ENCODE measurements around the gene BRPF1. TPM values are rescaled to one million over a fixed set of nuclear protein-coding genes. Genes with fewer than 3 reads are reported as not detected.

Gene BRPF1
- total RNA-seq, 3 donors from 2014 or later, result 14.7 to 19.7 (median 19.3) TPM

DNA sequence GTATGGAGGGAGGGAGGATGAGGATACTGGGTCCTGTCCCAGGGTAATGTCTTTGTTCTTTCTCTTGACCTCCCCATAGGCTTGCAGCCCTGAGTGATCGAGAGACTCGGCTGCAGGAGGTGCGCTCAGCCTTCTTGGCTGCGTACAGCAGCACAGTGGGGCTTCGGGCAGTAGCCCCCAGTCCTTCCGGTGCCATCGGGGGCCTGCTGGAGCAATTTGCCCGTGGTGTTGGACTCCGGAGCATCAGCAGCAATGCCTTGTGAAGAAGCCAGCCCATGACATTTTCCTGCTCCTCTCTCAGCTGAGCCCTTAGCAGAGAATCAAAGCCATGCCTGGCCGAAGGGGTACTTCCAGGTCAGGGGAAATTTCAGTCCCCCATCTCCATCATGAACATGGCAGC, 29.8 kb upstream of the BRPF1 start:
- H3K27ac ChIP-seq, result no peak overlapping the region
- no peaks in the 10 kb centered on the region for H3K27me3 ChIP-seq
- TF ChIP-seq POLR2A (IDR thresholded peaks at IDR 0.05) (no peak), POLR2AphosphoS5 (IDR thresholded peaks at IDR 0.05) (no peak)
- TF ChIP-seq, protein P1, sequence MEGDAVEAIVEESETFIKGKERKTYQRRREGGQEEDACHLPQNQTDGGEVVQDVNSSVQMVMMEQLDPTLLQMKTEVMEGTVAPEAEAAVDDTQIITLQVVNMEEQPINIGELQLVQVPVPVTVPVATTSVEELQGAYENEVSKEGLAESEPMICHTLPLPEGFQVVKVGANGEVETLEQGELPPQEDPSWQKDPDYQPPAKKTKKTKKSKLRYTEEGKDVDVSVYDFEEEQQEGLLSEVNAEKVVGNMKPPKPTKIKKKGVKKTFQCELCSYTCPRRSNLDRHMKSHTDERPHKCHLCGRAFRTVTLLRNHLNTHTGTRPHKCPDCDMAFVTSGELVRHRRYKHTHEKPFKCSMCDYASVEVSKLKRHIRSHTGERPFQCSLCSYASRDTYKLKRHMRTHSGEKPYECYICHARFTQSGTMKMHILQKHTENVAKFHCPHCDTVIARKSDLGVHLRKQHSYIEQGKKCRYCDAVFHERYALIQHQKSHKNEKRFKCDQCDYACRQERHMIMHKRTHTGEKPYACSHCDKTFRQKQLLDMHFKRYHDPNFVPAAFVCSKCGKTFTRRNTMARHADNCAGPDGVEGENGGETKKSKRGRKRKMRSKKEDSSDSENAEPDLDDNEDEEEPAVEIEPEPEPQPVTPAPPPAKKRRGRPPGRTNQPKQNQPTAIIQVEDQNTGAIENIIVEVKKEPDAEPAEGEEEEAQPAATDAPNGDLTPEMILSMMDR (IDR thresholded peaks at IDR 0.05), result no peak
- H3K36me3 ChIP-seq, result peaks cover 12% of the 10 kb centered on the region
- DNase-seq (ENCODE audit: low spot score in 2 of 2), result no peak
- no peaks in the 10 kb centered on the region for H3K9me3 ChIP-seq
- intact Hi-C loops (cut with DNase I; ENCODE audit: low total_unique reads), result no loop called here
- H3K4me3 ChIP-seq, result no peak overlapping the region
- peaks cover 0 to 9% of the 10 kb centered on the region in 2 donors for H3K4me1 ChIP-seq

DNA sequence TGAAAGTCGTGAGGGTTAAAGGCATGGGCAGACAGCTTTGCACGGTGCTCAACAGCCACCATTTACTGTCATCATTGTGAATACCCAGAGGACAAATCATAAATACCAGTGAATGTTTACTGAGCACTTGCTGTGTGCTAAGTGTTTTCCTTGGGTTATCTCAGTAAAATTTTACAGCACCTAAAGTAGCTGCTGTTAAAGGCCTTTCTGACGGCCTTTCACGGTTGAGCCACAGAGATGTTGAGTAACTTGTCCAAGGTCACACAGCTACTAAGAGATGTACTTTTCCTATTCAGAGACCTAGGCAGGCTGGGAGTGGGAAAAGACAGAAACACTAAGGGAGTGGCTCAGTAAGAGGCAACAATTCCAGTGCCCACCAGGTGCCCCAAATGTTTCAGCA, 28.3 kb upstream of the BRPF1 start:
- no peak overlapping the region for H3K27ac ChIP-seq
- no peaks in the 10 kb centered on the region for H3K9me3 ChIP-seq
- TF ChIP-seq POLR2AphosphoS5 (IDR thresholded peaks at IDR 0.05), result no peak
- TF ChIP-seq, protein P1 (IDR thresholded peaks at IDR 0.05), result no peak
- no peak for TF ChIP-seq POLR2A (IDR thresholded peaks at IDR 0.05)
- H3K27me3 ChIP-seq, result no peaks in the 10 kb centered on the region
- H3K4me3 ChIP-seq, result peak overlapping the region in 1 of 3 donors; percentile 60
- peaks cover 0 to 9% of the 10 kb centered on the region in 2 donors for H3K4me1 ChIP-seq
- DNase-seq (ENCODE audit: low spot score in 2 of 2), result no peak
- H3K36me3 ChIP-seq, result peaks cover 5% of the 10 kb centered on the region
- intact Hi-C loops (cut with DNase I; ENCODE audit: low total_unique reads), result no loop called here

DNA sequence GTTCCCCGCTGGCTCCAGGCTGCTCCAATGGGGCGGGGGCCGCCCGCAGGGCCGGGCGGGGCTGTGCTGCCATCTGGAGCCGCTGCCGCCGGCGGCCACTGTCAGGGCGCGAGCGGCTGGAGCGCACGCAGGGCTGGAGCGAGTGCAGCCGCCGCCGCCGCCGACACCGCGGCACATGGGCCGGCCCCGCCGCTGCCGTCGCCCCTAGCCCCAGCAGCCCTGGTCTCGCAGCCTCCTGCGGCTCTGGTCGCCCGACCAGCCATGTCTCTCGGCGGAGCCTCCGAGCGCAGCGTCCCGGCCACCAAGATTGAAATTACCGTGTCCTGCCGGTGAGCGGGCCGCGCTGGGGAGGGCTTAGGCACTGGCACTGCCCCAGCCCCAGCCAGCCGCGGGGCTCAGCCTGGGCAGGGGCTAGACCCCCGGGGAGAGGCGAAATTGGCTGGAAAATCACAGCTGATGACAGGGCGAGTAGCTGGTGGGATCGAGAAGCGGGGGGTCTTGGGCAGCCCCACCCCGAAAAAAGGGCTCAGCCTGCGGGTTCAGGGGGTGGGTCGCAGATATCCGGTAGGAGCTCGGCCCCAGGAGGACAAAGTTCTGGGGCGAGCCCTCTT, 27.7 kb upstream of the BRPF1 start, which contains the start of gene CPNE9:
TSS of gene CPNE9 (plus strand) at position 98 of the 611 bp plus-strand sequence. CDS start at position 262, 164 bp downstream.
- no peak for TF ChIP-seq POLR2A (IDR thresholded peaks at IDR 0.05)
- TF ChIP-seq, protein P1 (IDR thresholded peaks at IDR 0.05), result no peak
- TF ChIP-seq POLR2AphosphoS5 (IDR thresholded peaks at IDR 0.05), result no peak
- Histone ChIP-seq H3K9me3 (no peaks in the 10 kb centered on the region), H3K27me3 (no peaks in the 10 kb centered on the region), H3K36me3 (peaks cover 5% of the 10 kb centered on the region), H3K27ac (no peak within 1 kb of the TSS), H3K4me1 (peaks cover 0 to 9% of the 10 kb centered on the region in 2 donors), H3K4me3 (peak within 1 kb of the TSS; percentile 8 to 60 (median 47))
- DNase-seq (ENCODE audit: low spot score in 2 of 2), result no peak
- intact Hi-C loops (cut with DNase I; ENCODE audit: low total_unique reads), result no loop called here

DNA sequence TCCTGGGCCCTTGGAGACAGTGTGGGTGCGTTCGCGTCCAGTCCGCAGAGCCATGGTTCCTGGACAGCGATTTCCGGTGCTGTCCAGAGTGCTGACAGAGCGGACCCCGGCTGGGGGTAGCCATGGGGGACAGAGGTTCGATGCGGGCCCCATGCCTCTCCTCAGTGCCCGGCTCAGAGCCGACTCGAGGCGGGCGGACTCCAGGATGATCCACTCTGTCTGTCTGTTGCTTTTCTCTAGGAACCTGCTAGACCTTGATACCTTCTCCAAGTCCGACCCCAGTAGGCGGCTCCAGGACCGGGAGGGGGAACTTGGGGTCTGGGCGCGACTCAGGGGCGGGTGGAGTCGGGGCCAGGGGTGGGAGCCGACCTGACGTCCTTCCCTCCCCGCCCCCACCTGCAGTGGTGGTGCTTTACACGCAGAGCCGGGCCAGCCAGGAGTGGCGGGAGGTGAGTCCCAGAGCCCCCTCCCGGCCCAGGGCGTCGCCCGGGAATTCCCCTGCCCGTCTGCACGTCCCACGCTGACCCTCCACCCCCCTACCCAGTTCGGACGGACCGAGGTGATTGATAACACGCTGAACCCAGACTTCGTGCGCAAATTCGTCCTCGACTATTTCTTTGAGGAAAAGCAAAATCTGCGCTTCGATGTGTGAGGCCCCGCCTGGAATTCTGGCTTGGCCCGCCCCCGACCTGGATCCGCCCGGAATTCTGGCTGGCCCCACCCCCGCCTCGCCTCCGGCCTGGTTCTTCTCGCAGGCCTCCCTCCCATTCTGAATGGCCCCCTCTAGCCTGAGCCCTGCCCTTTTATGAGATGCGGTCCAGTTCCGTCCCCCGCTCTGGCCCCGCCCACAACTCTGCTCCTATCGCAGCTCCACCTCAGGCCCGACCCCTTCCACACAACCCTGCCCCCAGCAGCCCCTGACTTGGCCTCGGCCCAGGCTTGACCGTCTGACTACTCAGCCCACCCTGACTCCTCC, 26.9 kb upstream of the BRPF1 start:
- DNase-seq (ENCODE audit: low spot score in 2 of 2), result no peak
- intact Hi-C loops (cut with DNase I; ENCODE audit: low total_unique reads), result no loop called here
- Histone ChIP-seq H3K27ac (no peak overlapping the region), H3K4me3 (peak overlapping the region; percentile 8 to 60 (median 47)), H3K4me1 (peaks cover 0 to 9% of the 10 kb centered on the region in 2 donors), H3K36me3 (peaks cover 2% of the 10 kb centered on the region), H3K9me3 (no peaks in the 10 kb centered on the region), H3K27me3 (no peaks in the 10 kb centered on the region)
- TF ChIP-seq, protein P1 (IDR thresholded peaks at IDR 0.05), result no peak
- TF ChIP-seq POLR2A (IDR thresholded peaks at IDR 0.05) (no peak), POLR2AphosphoS5 (IDR thresholded peaks at IDR 0.05) (no peak)
